Subcutaneous adipose tissue (tissue), 4 donors: ENCODE results near the gene THNSL1. TPM values are rescaled to one million over a fixed set of nuclear protein-coding genes. Genes with fewer than 3 reads are reported as not detected.

Experiments
- CTCF ChIP-seq: fragments of 450-650 bp; IDR thresholded peaks from one replicate; pipeline ENCODE4 v1.5.1; 2016; ENCODE audit warnings: low read depth, mild to moderate bottlenecking, control low read depth, antibody characterized with exemption, moderate library complexity
- total RNA-seq, 4 donors: library from RNA; depleted of rRNA; stranded (reverse); fragments of >200 nt; gene quantifications; one replicate each; pipeline ENCODE4 v1.1.0, GENCODE V29; 2016

THNSL1 gene
- total RNA-seq, 4 donors from 2014 or later = 1.3 to 2.1 (median 1.6) TPM

- TF ChIP-seq CTCF = no peak
These were observed 30.7 kb downstream of the THNSL1 start for GRCh38 chr10:25047088-25047487.

GRCh38 chr10:25047591-25048301, 31.3 kb downstream of the THNSL1 start:
- TF ChIP-seq CTCF = no peak

GRCh38 chr10:25048450-25048849, 32.0 kb downstream of the THNSL1 start:
- no peak for TF ChIP-seq CTCF

GRCh38 chr10:25049966-25050365, 33.6 kb downstream of the THNSL1 start:
- TF ChIP-seq CTCF = no peak

GRCh38 chr10:25050402-25050801, 34.0 kb downstream of the THNSL1 start:
- TF ChIP-seq CTCF = no peak

GRCh38 chr10:25052012-25052411, 35.6 kb downstream of the THNSL1 start:
- no peak for TF ChIP-seq CTCF

GRCh38 chr10:25056726-25057125, 40.3 kb downstream of the THNSL1 start:
- no peak for TF ChIP-seq CTCF
